ENCODE data around the gene ACSF3. TPM values are rescaled to one million over a fixed set of nuclear protein-coding genes. Genes with fewer than 3 reads are reported as not detected.

ACSF3 gene
- total RNA-seq, 1 experiment from 2014 or later, result 34.0 TPM

DNA sequence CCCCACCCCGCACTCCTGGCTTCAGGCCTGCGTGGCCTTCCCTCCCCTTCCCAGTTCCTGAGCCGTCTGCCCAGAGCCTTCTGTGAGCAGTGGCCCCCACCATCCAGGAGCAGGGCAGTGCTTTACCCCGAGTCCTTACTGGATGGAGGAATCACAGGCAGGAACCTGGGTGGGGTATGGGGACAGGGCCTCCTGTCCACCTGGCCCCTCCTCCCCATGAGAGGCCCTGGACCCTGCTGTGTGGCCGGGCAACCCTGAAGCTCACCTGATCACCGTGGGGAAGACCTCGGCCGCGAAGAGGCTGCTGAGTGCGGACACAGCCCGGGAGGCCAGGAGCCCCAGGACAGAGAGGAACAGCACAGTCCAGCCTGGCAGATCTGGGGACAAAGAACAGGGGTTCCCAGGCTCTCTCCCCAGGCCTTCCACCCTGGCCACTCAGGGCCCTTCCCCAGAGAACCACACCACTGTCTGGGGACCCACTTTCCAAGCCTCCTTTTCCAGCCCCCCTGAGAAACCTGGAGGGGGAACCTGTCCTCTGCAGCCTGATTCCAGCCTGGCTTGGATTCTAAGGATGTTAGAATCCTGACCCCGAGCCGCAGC lies 103.5 kb downstream of the ACSF3 start:
- Histone ChIP-seq H3K4me3 (no peak overlapping the region), H3K27me3 (ENCODE audit: insufficient read depth, low read depth) (peaks cover 10% of the 10 kb centered on the region), H2AFZ (no peak overlapping the region), H4K20me1 (ENCODE audit: insufficient read depth) (no peaks in the 10 kb centered on the region), H3K9me2 (ENCODE audit: insufficient read depth) (no peaks in the 10 kb centered on the region), H3K36me3 (ENCODE audit: low read depth) (no peaks in the 10 kb centered on the region), H3K79me2 (ENCODE audit: low read depth) (no peaks in the 10 kb centered on the region), H3F3A (ENCODE audit: insufficient read depth, low read depth) (no peaks in the 10 kb centered on the region), H3K9me3 (ENCODE audit: insufficient read depth, low read depth) (no peaks in the 10 kb centered on the region), H3K4me2 (no peak overlapping the region), H3K27ac (no peak overlapping the region), H3K4me1 (replicated peaks; ENCODE audit: insufficient read depth) (peaks cover 10% of the 10 kb centered on the region; the same call in 1 of the 2 replicates)
- no TSS peak for BruUV-seq (replicated peaks)
- intact Hi-C loops (cut with micrococcal nuclease; ENCODE audit: unreplicated experiment), result no loop called here
- ChIA-PET POLR2A (ENCODE audit: unreplicated experiment) (no interaction called here), CTCF (no interaction called here)
- no peak for TF ChIP-seq EZH2 (IDR thresholded peaks at IDR 0.05; ENCODE audit: low read depth)
- TF ChIP-seq, protein P1, sequence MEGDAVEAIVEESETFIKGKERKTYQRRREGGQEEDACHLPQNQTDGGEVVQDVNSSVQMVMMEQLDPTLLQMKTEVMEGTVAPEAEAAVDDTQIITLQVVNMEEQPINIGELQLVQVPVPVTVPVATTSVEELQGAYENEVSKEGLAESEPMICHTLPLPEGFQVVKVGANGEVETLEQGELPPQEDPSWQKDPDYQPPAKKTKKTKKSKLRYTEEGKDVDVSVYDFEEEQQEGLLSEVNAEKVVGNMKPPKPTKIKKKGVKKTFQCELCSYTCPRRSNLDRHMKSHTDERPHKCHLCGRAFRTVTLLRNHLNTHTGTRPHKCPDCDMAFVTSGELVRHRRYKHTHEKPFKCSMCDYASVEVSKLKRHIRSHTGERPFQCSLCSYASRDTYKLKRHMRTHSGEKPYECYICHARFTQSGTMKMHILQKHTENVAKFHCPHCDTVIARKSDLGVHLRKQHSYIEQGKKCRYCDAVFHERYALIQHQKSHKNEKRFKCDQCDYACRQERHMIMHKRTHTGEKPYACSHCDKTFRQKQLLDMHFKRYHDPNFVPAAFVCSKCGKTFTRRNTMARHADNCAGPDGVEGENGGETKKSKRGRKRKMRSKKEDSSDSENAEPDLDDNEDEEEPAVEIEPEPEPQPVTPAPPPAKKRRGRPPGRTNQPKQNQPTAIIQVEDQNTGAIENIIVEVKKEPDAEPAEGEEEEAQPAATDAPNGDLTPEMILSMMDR (conservative IDR thresholded peaks at IDR 0.05), result no peak
- DNase-seq, result no peak

DNA sequence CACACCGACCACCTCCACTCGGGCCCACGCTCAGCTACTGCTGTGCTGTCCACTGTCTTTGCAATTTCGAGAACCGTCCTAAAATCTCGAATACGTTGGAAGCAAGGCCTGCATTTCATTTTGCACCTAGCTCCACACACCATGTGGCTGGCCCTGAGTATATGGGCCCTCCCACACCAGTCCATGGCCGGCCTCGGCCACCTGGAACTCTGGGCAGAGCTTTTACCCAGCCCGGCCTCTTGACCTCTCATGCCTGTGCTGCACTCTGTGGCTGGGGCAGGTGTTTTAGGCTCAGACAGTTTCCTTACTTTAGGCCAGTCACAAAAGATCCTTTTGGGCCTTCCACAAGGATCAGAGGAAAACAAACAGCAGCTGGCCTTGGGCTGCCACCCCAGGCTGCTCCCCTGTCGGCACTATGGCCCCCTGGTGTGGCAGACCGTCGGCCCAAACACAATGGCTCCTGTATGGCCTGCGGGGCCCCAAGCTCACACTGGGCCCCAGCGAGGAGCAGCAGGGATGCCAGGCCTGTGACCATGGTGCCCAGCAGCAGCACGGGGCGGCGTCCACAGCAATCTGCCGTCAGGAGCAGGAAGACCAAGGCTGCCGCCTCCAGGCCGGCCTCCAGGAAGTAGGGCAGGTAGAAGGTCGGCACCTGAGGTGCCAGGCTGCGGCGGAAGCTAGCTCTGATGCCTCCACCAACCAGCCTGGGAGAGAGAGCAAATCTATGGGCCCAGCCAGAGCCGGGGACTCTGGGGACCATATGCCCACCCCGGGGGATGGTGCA lies 104.2 kb downstream of the ACSF3 start:
- no peak for DNase-seq
- no TSS peak for BruUV-seq (replicated peaks)
- Histone ChIP-seq H3K79me2 (ENCODE audit: low read depth) (no peaks in the 10 kb centered on the region), H3K4me2 (no peak overlapping the region), H4K20me1 (ENCODE audit: insufficient read depth) (no peaks in the 10 kb centered on the region), H3K27ac (no peak overlapping the region), H3K36me3 (ENCODE audit: low read depth) (no peaks in the 10 kb centered on the region), H3F3A (ENCODE audit: insufficient read depth, low read depth) (peaks cover 3% of the 10 kb centered on the region; the same call in 1 of the 2 replicates), H2AFZ (no peak overlapping the region), H3K4me1 (replicated peaks; ENCODE audit: insufficient read depth) (peaks cover 10% of the 10 kb centered on the region; the same call in 1 of the 2 replicates), H3K9me2 (ENCODE audit: insufficient read depth) (no peaks in the 10 kb centered on the region), H3K9me3 (ENCODE audit: insufficient read depth, low read depth) (no peaks in the 10 kb centered on the region), H3K4me3 (no peak overlapping the region), H3K27me3 (ENCODE audit: insufficient read depth, low read depth) (peaks cover 10% of the 10 kb centered on the region)
- CTCF ChIA-PET, result interaction anchor here (0.6 kb wide), 1 partner anchor 276 kb away, joined by 3 read pairs; no protein-coding TSS in a partner anchor
- POLR2A ChIA-PET (ENCODE audit: unreplicated experiment), result no interaction called here
- intact Hi-C loops (cut with micrococcal nuclease; ENCODE audit: unreplicated experiment), result no loop called here
- TF ChIP-seq, protein P1 (conservative IDR thresholded peaks at IDR 0.05), result no peak
- no peak for TF ChIP-seq EZH2 (IDR thresholded peaks at IDR 0.05; ENCODE audit: low read depth)

DNA sequence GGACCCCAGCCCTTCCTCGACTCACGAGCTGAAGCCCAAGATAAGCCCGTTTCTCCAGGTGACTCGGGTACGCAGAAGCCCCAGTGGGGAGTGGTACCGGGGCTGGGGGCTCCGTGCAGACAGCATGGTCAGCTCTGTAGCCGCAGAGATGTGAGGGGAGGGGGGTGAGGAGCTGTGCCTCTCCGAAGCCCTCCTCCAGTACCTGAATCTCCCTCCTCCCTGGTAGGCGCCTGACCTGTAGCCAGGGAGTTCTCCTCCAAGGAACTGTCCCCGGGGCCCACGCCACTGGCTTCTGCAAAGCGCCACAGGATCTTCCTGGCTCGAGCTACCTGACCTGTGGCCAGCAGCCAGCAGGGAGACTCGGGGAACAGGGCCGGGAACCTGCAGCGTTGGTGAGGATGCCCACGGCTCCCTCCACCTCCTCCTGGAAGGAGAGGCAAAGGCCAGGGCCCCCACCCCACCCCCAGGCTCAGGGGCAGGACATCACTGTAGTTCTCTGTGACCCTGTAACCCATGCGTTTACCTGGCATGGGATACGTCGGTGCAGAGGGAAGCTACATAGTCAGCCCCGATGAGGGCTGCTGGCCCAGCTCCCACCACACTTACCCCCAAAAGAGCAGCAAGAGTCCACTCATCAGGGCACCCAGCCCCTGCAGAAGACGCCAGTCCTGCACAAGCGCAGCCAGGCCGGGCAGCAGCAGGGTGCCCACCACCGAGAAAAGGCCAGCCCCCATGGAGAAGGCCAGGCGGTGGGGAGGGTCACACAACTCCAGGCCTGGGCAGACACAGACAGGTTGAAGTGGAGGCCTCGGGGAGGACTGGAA lies 105.0 kb downstream of the ACSF3 start:
- ChIA-PET CTCF (interaction anchor here (0.6 kb wide), 1 partner anchor 277 kb away, joined by 3 read pairs; no protein-coding TSS in a partner anchor), POLR2A (ENCODE audit: unreplicated experiment) (no interaction called here)
- intact Hi-C loops (cut with micrococcal nuclease; ENCODE audit: unreplicated experiment), result no loop called here
- Histone ChIP-seq H3K9me3 (ENCODE audit: insufficient read depth, low read depth) (no peaks in the 10 kb centered on the region), H3F3A (ENCODE audit: insufficient read depth, low read depth) (peaks cover 10% of the 10 kb centered on the region; the same call in 1 of the 2 replicates), H3K4me1 (replicated peaks; ENCODE audit: insufficient read depth) (peaks cover 10% of the 10 kb centered on the region; the same call in 1 of the 2 replicates), H3K27me3 (ENCODE audit: insufficient read depth, low read depth) (peaks cover 10% of the 10 kb centered on the region), H3K36me3 (ENCODE audit: low read depth) (no peaks in the 10 kb centered on the region), H2AFZ (no peak overlapping the region), H3K4me3 (no peak overlapping the region), H3K27ac (no peak overlapping the region), H3K79me2 (ENCODE audit: low read depth) (no peaks in the 10 kb centered on the region), H3K4me2 (no peak overlapping the region), H3K9me2 (ENCODE audit: insufficient read depth) (no peaks in the 10 kb centered on the region), H4K20me1 (ENCODE audit: insufficient read depth) (no peaks in the 10 kb centered on the region)
- no TSS peak for BruUV-seq (replicated peaks)
- no peak for DNase-seq
- TF ChIP-seq EZH2 (IDR thresholded peaks at IDR 0.05; ENCODE audit: low read depth), result no peak
- TF ChIP-seq, protein P1 (conservative IDR thresholded peaks at IDR 0.05), result no peak

Measured in PC-9 (cell line).